GM18867 (cell line): Measurements from ENCODE around the gene EPG5.
"Not testable (repeated sequence)": the region's sequence is repeated elsewhere in the genome, so short reads cannot be mapped to it uniquely, and the experiment has no call there.

Source experiments
- ATAC-seq: cut with Tn5 transposase; IDR thresholded peaks from one replicate; pipeline ENCODE4 v1.9.1; 2021; ENCODE audit warnings: mild to moderate bottlenecking, moderate library complexity; ENCODE audit not compliant: unreplicated experiment

The EPG5 gene

DNA sequence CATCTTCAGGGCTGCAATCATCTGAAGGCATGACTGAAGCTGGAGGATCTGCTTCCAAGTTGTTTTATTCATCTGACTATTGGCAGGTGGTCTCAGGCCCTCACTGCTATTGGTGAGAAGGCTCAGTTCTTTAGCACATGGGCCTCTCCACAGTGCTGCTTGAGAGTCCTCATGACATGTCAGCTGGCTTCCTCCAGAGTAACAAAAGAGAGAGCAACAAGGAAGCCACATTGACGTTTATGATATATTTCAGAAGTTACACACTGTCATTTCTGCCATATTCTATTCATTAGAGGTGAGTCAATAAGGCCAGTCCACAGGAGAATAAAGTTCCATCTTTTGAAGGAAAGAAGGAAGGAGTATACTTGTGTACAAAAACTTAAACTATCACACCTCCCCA, 149.6 kb downstream of the EPG5 start:
- ATAC-seq, result no peak

DNA sequence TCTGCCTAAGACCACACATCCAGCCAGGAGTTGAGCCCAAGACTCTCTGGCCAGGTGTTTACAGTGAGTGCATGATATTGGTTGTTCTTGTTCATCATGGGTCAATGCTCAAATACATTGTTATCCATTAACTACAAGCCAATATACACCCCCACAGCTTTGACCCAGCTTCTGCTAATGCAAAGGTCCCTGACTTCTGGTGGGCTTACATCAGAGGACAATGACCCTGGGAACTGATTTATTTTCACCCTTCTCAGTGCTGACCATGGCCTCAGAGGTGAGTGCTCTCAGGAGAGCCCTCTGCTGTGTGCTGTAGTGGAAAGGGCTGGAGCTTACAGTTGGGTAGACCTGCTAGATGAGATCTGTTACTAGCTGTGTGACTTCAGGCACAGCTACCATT, 152.4 kb downstream of the EPG5 start:
- not testable (repeated sequence) for ATAC-seq

DNA sequence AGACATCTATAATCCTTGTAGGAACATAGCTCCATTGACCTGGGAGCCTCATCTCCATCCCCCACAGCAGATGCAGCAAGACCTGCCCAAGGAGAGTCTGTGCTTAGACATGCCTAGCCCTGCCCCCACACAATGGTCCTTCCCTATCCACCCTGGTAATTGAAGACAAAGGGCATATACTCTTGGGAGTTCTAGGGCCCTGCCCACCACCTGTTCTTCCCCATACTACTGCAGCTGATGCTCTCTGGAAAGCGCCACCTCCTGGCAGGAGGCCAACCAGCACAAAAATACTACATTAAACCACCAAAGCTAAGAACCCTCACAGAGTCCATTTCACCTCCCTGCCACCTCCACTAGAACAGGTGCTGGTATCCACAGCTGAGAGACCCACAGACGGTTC, 160.0 kb downstream of the EPG5 start:
- not testable (repeated sequence) for ATAC-seq

DNA sequence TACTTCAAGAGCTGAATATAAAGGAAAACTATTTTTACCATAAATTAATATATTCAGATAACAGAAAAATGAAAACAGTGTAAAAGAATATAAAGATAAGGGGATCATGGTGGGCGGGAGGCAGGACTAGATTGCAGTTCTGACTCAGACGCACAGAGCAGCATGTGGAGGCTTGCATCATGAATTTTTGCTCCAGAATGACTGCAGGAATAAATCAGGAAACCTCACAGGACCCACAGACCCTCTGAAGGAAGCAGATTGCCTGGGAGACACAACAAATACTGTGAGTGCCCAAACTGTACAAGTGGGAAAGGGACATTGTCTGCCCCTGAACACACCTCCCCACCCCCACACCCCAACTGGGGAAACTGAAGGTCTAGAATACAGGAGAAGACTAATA, 160.9 kb downstream of the EPG5 start:
- no peak for ATAC-seq

DNA sequence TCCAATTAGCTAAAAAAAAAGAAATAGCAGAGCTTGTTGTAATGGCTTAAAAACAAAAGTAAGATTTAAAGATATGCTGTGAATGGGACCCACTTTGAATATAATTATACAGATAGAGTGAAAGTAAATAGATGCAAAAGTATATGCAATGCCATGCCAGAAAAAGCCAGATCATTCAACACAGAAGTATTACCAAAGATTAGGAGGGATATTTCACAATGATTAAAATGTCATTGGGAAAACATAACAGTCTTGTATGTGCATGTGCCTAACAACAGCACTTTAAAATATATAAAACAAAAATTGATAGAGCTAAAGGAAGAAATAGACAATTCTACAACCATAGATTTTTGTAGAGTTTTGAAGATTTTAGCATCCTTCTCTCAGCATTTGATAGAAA, 161.6 kb downstream of the EPG5 start:
- ATAC-seq, result no peak

DNA sequence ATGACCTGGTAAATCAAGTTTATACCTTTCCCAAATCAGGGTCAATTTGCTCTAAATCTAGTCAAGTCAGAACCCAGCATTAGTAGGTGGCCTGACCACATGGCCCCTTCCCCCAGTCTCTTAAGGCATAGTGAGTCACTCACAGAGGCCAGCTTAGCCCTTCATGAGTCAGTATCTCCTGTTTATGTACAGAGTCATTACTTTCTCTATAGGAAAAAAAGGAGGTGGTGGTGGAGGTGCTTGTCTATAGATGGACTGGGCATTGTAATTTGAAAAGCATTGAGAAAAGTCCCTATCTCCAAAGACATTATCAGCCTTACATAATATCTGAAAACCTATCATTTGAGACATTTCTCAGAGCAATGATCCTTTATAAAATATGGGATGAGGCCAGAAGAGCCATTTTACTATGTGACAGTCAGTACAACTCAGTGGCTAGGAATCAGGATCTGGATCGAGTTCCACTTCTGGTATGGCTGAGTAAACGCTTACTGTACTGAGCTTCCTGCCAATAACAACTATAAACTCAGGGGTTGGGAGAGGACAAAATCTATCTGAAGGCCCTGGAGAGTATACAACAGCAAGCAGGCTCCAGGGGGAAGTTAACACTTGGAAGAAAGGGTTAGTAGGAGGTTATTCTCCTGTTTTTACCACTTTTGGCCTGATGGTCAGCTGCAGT, 164.2 kb downstream of the EPG5 start:
- no peak for ATAC-seq

DNA sequence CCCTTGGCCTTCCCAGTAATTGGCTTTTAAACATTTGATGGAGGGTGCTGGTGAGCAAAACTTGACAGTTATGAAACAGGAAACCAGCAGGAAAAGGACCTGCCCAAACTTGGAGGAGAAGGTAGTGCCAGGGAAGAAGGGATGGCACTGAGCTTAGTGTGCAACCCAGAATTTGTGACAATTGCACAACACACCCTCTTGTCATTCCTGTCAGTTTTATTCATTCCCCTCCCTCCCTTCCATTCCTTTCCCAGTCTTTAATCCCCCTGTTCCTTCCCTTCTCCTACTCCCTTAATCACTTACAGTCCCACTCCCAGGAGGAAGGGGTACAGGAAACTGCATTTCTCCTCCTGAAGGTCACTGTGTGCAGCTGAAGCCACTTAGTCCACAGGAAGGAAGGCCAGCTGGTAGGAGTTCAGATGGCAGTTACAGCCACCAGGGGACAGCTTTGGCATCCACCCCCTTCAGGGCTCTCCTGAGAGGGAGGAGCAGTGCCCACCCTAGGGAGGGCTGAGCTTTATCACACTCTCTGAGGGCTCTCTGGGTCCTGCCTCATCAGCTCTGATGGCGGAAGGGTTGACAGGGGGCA, 165.6 kb downstream of the EPG5 start:
- ATAC-seq, result no peak
